ENCODE data around the gene SCRN1.

The SCRN1 gene

GRCh38 chr7:30003098-30003497, 13.5 kb upstream of the SCRN1 start:
- no peak for DNase-seq (ENCODE audit: low read depth in 2 of 2)

GRCh38 chr7:30001998-30002397, 12.4 kb upstream of the SCRN1 start:
- no peak for DNase-seq (ENCODE audit: low read depth in 2 of 2)

GRCh38 chr7:29998489-29998888, 8.9 kb upstream of the SCRN1 start:
- DNase-seq (ENCODE audit: low read depth in 2 of 2), result no peak

GRCh38 chr7:29996321-29996720, 6.7 kb upstream of the SCRN1 start:
- no peak for DNase-seq (ENCODE audit: low read depth in 2 of 2)

GRCh38 chr7:29995652-29996051, 6.1 kb upstream of the SCRN1 start:
- DNase-seq (ENCODE audit: low read depth in 2 of 2), result no peak

- no peak for DNase-seq (ENCODE audit: low read depth in 2 of 2)
Observed at GRCh38 chr7:29993140-29993539, 3.5 kb upstream of the SCRN1 start.

- no peak for DNase-seq (ENCODE audit: low read depth in 2 of 2)
Observed at GRCh38 chr7:29991937-29992336, 2.3 kb upstream of the SCRN1 start.

GRCh38 chr7:29990931-29991330, 1.3 kb upstream of the SCRN1 start:
- no peak for DNase-seq (ENCODE audit: low read depth in 2 of 2)

- no peak for DNase-seq (ENCODE audit: low read depth in 2 of 2)
Observed at GRCh38 chr7:29988424-29989256, 961 bp downstream of the SCRN1 start.

GRCh38 chr7:29987811-29988317, 1.7 kb downstream of the SCRN1 start:
- no peak for DNase-seq (ENCODE audit: low read depth in 2 of 2)

GRCh38 chr7:29987083-29987482, 2.5 kb downstream of the SCRN1 start:
- no peak for DNase-seq (ENCODE audit: low read depth in 2 of 2)

GRCh38 chr7:29980151-29980550, 9.4 kb downstream of the SCRN1 start:
- DNase-seq (ENCODE audit: low read depth in 2 of 2), result no peak

- DNase-seq (ENCODE audit: low read depth in 2 of 2), result no peak
Observed at GRCh38 chr7:29977886-29978651, 11.5 kb downstream of the SCRN1 start.

GRCh38 chr7:29976673-29977415, 12.8 kb downstream of the SCRN1 start:
- no peak for DNase-seq (ENCODE audit: low read depth in 2 of 2)

GRCh38 chr7:29976266-29976665, 13.3 kb downstream of the SCRN1 start:
- no peak for DNase-seq (ENCODE audit: low read depth in 2 of 2)

- DNase-seq (ENCODE audit: low read depth in 2 of 2), result no peak
Observed at GRCh38 chr7:29975561-29975960, 14.0 kb downstream of the SCRN1 start.

- DNase-seq (ENCODE audit: low read depth in 2 of 2), result no peak
Observed at GRCh38 chr7:29974286-29974685, 15.3 kb downstream of the SCRN1 start.

- no peak for DNase-seq (ENCODE audit: low read depth in 2 of 2)
Observed at GRCh38 chr7:29972315-29972669, 17.3 kb downstream of the SCRN1 start.

GRCh38 chr7:29971566-29972314, 17.9 kb downstream of the SCRN1 start:
- DNase-seq (ENCODE audit: low read depth in 2 of 2), result no peak

GRCh38 chr7:29970158-29970557, 19.4 kb downstream of the SCRN1 start:
- DNase-seq (ENCODE audit: low read depth in 2 of 2), result no peak

- no peak for DNase-seq (ENCODE audit: low read depth in 2 of 2)
Observed at GRCh38 chr7:29969738-29970137, 19.9 kb downstream of the SCRN1 start.

Measured in stimulated activated CD8-positive, alpha-beta memory T cell treated with anti-CD3 and anti-CD28 coated beads, Interleukin-2, amount 100 ng/mL, for 1 hour (primary cell).